ENCODE measurements around the gene C19orf81. TPM values are rescaled to one million over a fixed set of nuclear protein-coding genes. Genes with fewer than 3 reads are reported as not detected.

Gene C19orf81
- total and polyA plus RNA-seq, 2 of the 4 experiments (the other 2 are of a cell fraction) = 0.31 TPM; not detected in 1

GRCh38 chr19:50649433-50650391, at the start of gene C19orf81 (continued):
- TF ChIP-seq ELK1 (IDR thresholded peaks at IDR 0.05; ENCODE audit: borderline replicate concordance, low read depth, low read length) = no peak
- TF ChIP-seq MXI1 (IDR thresholded peaks at IDR 0.05; ENCODE audit: borderline replicate concordance, low read depth, low read length) = no peak
- TF ChIP-seq CEBPB (IDR thresholded peaks at IDR 0.05; ENCODE audit: low read depth, low read length) = no peak
